Measurements from ENCODE around the gene MCU.

GRCh38 chr10:72821606-72822005 is 129.7 kb downstream of the MCU start:
- no peak for TF ChIP-seq CTCF (IDR thresholded peaks at IDR 0.05)
- TF ChIP-seq POLR2A (IDR thresholded peaks at IDR 0.05), result no peak

Measured in testis (tissue), 2 donors.